ENCODE results near the gene B4GALT1.

B4GALT1 gene, protein sequence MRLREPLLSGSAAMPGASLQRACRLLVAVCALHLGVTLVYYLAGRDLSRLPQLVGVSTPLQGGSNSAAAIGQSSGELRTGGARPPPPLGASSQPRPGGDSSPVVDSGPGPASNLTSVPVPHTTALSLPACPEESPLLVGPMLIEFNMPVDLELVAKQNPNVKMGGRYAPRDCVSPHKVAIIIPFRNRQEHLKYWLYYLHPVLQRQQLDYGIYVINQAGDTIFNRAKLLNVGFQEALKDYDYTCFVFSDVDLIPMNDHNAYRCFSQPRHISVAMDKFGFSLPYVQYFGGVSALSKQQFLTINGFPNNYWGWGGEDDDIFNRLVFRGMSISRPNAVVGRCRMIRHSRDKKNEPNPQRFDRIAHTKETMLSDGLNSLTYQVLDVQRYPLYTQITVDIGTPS

DNA sequence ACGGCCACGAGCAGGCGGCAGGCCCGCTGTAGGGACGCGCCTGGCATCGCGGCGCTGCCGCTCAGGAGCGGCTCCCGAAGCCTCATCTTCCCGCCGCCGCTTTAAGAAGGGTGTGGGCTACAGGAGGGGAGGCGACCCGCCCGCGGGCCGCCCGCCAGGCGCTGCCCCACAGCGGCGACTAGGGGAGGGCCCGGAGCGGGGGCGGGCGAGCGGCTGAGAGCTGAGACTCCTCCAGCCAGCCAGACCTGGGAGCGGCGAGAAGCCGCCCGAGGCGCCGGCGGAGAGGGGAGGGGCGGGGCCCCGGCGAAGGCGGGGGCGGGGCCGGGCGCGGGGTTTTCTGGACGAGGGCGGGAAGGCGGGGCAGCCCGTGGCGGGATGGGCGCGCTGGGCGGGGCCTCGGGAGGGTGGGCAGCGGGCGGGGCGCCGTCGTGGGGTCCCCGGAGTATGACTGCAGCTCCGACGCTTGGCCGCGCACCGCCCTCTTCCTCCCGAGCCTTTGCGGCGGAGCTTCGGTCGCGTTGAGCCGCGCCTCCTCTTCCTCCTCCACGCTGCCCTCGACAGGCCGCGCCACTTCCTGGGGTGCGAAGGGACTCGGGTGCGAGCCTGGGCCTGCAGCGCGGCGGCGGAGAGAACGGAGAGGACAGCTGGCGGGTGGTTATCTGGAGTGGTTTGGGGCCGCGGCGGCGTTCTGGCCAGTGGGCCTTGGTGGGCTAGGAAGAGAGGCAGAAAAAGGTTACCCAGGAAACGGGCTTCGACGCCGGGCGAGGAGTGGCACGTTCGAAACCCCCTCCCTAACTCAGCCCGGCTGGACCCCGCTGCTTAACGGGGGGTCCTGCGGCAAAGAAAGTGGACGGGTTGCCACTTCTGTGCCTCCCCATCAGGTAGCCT is at the start of gene B4GALT1:
B4GALT1 (minus strand) TSS at position 253 of the 888 bp plus-strand sequence; CDS start at position 86, 167 bp downstream.
- peak; percentile 69 for DNase-seq

DNA sequence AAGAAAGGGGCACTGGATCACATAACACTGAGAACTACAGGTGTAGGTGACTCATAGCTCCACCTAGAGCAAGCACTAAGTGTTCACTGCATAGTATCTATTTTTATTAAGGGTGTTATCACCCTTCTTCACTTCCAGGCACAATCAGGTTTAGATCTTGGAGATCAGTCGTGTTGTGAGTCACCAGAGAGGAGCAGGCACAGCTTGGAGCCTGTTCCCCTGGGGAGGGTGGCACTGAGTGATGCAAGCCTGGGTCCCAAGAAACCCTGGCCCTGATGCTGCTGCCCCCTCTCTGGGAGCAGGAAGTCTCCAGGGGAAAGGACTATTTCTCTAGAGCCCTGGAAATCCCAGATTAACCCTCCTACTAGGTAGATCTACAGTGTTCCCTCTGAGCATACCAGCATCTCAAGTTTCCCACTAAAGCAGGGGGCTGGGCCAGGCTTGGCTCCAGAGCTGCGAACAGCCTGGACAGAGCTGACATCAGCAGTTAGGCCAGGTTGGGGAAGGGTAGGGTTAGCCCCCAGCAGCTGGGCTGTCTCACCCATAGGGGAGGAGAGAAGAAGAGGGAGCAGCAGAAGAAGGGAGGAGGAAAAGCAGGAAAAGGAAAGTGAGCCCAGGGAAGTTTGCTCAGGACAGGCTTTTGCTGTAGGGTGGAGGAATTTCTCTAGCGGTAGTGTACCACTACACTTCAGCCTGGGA is 44.7 kb upstream of the B4GALT1 start:
- no peak for DNase-seq

DNA sequence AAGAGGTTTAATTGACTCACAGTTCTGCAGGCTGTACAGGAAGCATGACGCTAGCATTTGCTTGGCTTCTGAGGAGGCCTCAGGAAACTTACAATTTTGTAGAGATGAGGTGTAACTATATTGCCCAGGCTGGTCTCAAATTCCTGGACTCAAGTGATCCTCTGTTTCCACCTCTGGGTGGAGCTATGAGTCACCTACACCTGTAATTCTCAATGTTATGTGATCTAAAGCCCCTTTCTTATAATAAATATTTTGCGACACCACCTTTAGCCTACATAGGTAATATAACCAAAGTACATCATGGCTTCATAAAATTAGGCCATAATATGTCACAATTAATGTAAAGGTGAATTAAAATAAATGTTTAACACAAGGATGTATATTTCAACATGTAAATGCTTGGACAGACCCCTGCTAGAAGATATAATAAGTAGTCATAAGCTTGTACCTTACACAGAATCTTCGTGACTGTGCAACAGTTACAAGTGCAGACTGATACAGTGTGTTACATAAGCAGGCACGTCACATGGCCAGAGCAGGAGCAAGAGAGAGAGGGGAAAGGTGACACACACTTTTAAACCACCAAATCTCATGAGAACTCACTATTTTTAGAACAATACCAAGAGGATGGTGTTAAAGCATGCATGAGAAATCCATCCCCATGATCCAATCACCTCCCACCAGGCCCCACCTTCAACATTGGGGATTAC is 43.0 kb upstream of the B4GALT1 start:
- no peak for DNase-seq

DNA sequence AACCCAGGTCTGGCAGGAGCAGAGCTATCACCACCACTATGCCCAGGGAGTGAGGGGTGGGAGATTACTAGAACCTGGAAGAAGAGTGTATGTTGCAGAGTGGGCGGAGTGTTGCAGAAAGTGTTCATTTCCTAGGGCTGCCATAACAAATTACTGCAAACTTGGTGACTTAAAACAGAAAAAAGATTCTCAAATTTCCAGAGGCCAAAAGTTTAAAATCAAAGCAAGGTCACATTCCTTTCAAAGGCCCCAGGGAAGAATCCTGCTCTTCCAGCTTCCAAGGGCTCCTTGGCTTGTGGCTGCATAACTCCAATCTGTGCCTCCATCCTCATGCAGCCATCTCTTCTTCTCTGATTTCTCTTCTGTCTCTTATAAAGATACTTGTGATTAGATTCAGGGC is 42.3 kb upstream of the B4GALT1 start:
- no peak for DNase-seq

DNA sequence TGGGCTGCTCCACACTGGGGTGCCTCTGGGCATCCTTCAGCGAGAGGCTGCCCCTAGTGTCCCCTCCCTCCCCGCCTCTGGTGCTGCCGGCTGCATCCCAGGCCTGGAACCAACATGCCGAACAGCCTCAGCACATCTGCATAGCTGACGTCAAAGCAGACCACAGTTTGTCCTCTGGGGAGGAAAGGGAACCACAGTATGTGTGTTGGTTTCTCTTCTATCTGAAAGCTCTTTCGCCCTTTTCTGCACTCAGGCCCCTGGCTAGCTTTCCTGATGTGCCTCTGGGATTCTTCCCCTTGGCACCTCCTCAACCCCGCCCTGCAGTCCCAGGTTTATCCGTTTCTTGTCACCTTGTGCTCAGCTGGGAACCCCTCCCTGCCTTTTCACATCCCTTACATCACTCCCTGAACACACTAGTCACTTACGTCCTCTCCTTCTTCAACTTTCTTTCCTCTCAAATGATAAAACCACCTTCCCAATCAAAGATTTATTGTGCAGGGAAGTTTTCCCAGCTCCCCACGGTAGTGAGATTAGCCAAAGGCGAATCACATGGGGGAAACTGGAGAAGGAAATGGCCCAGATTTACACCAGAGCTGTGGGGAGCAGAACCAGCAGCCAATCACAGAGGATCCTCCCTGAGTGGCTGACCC is 35.5 kb upstream of the B4GALT1 start:
- DNase-seq: no peak

DNA sequence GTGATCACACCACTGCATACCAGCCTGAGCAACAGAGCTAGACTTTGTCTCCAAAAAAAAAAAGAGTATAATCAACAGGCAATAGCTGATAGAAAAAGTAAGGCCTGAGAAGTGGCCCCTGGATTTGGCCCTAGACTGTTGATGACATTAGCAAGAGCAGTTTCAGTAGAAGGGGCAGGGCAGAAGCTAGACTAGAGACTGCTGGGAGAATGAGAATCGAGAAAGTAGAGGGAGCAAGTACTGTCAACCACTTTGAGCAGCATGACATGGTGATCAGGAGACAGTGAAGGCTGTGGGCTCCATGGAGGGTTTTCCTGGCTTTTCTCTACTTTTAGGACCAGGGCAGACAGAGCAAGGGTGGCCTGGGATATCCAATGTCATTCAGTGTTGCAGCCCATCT is 34.9 kb upstream of the B4GALT1 start:
- DNase-seq: no peak

DNA sequence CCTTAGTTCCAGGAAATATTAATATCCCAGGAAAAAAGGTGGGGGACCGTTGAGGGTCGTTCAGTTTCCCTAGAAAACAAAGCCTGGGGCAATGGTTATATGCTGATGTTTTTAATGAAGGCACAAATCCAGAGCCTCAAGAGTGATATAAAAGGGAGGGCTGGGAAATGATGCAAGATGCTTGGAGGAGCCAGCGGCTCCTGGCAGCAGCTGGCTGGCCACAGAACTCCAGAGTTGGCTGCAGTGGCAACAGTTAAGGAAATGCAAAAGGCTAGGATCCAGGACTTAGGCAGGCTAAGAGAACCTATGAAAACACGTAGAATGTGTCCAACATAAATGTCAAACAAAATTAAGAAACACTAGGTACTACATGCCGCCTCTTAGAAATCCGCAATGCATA is 31.0 kb upstream of the B4GALT1 start:
- no peak for DNase-seq

DNA sequence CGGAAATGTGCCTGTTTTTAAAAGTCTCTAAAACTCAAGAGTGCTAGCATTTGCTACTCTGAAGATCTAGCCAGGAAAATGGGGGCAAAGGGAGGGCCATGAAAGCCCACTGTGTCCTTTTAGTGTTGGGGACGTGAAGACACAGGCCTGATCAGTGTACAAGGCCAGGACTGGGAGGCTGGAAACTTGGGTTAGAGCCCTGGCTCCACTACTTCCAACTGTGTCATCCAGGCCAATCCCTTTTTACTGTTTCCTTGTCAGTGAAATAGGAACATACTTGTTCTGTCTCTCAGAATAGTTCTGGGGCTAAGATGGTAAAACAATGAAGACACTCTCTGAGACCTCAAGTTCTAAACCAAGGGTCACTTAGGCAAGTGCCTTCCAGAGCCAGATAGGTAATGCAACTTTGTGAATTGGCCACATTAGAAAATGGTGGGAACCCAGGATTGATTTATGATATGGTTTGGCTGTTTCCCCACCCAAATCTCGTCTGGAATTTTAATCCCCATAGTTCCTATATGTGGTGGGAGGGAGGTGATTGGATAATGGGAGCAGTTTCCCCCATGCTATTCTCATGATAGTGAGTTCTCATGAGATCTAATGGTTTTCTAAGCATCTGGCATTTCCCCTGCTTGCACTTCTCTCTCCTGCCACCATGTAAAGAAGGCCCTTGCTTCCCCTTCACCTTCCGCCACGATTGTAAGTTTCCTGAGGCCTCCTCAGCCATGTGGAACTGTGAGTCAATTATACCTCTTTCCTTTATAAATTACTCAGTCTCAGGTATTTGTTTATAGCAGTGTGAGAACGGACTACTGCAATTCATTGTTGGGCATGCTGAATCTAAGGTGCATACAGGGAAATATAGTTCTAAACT is 30.4 kb upstream of the B4GALT1 start:
- DNase-seq: no peak

DNA sequence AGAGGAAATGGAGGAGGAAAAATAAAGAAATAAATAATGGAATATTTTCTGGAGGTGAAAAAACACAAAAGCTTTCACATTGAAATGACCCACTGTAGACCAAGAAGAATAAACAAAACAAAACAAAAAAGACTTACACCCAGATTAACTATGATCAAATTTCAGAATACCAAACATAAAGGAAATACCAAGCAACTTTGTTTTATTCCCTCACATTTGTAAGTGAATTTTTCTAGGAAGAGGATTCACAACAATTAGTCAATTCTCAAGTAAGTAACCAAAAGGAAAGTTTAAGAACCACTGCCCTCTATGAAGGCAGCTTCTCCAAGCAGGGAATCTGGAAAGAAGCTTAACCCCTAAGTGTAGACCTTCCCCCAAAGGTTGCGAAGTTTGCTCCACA is 29.6 kb upstream of the B4GALT1 start:
- no peak for DNase-seq

DNA sequence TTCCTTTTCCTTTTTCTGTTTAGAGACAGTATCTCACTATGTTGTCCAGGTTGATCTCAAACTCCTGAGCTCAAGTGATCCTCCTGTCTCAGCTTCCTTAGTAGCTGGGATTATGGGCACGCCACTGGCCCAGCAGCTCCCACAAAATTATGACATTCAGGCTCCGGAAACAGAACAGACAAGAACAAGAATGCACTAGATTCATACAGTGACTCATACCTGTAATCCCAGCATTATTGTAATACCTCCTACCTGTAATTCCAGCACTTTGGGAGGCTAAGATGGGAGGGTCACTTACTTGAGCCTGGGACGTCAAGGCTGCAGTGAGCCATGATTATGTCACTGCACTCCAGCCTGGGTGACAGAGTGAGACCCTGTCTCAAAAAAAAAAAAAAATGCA is 26.7 kb upstream of the B4GALT1 start:
- DNase-seq: no peak

DNA sequence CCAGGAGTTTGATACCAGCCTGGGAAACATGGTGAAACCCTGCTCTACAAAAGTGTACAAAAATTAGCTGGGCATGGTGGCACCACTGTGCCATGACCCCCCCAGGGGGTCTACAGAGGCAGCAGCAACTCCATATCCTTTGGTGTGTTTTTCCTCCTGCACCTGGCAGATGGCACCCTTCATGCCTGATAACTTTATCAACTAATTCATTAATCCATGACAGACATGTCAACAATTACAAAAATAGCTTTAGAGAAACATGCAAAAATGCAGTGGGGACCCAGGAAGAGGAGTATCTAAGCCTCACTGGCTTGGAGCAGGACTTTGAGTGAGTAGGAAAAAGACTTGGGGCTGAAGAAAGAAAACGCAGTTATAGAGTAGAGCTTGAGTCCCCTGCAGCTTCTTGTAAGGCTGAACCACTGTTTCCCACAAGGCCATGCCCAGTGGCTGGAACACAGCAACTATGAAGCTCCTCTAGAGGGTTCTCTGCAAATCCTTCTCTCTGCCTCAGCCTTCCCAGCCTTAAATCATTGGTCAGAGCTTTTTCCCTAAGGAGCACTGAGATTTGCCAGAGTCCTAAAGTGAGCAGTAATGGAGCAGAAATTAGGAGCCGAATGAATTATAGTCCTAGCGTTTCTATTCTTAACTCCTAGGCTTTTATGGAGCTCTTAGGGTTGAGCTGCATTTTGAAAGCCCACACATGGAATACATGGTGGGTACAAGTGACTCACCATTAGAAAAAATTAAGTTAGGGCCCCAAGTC is 25.5 kb upstream of the B4GALT1 start:
- no peak for DNase-seq

DNA sequence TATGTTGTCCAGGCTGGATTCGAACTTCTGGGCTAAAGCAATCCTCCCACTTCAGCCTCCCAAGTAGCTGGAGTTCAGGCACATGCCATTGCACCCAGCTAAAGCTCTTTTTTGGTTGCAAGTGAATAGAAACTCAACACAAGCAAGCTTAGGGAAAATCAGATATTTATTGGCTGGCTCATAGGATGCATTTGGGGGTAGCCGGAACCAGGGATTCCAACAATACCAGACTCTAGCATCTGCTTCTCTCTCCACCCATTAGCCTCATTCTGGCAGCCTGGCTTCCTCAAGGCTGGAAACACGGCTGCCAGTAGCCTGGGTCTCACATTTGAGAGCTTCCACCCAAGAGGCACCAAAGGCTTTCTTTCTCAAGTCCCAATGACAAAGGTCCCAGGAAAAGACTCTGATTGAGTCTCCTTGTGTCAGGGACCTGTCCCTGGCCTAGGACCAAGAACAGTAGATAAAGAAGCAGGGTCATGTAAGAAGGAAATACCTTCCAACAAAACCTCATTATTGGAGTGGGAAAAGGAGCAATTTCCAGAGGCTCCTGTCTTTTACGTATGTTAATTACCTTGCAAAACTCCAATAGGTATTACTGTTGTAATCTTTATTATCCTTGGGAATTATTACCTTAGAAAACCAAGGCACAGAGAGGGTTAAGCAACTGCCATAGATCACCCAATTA is 23.0 kb upstream of the B4GALT1 start:
- no peak for DNase-seq

DNA sequence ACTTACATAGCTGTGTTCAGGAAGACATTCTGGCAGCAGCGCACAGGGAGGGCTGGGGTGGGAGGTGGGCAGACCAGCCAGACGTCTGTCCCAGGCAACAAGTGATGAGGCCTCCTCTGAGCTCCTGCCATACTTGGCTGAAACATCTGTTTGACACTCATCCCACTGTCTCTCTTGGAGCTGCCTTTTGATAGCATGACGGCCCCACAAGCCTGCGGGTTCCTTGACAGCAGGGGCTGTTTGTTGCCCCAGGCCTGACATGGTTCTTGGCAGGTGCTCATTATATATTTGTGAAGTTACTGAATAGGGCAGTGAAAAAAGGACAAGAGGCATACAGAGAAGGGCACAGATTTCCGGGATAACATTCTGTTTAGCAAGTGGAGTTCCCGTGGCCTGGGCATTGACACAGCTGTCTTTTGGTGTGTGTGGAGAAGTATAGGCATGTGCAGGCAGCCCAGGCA is 22.2 kb upstream of the B4GALT1 start:
- DNase-seq: no peak

DNA sequence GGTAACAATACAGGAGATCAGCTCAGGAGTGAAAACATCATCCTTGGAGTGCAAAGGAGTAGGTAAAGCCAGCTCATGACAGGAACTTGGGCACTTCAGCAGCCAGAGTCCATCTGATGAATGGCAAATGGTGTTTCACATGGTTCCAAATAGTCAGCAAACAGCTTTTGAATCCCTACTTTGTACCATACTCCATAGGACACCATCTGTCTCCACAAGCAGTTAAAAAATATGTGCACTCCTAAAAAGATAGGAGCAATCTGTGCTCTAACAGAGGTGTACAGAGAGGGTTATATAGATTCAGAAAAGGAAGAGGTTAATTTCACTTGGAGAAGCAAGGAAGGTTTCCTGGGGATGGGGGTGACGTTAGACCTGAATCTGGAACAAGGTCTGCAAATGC is 21.6 kb upstream of the B4GALT1 start:
- DNase-seq: no peak

DNA sequence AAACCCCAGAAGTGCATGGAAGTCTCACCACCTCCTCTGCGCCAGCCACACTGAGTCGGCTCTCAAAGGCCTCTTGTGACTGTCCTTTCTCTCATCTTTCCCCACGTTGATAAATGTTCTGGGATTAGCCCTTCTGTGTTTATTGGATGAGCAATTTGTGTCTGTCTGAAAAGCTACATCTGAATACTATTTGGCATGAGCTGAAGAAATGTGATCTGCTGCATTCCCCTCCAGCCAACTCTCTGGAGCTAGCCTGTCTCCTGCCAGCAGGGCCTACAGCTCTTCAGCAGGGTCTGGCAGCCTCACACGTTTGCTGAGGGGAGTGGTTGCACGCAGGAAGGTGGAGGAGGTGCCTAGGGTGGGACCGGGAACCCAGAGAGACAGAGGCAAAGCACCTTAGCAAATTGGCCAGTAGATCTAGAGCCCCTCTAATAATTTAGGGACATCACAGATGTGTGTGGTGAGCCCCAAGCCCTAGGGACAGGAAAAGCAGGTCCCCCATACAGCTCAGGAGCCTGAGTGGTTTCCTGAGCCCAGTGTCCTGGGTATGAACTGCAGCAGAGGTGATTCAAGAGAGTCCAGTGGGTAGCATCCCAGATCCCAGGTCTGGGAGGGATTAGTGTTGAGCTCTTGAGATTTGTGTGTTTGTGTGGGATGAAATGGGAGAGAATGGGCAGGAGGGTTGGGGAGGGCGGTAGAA is 20.5 kb upstream of the B4GALT1 start:
- no peak for DNase-seq

DNA sequence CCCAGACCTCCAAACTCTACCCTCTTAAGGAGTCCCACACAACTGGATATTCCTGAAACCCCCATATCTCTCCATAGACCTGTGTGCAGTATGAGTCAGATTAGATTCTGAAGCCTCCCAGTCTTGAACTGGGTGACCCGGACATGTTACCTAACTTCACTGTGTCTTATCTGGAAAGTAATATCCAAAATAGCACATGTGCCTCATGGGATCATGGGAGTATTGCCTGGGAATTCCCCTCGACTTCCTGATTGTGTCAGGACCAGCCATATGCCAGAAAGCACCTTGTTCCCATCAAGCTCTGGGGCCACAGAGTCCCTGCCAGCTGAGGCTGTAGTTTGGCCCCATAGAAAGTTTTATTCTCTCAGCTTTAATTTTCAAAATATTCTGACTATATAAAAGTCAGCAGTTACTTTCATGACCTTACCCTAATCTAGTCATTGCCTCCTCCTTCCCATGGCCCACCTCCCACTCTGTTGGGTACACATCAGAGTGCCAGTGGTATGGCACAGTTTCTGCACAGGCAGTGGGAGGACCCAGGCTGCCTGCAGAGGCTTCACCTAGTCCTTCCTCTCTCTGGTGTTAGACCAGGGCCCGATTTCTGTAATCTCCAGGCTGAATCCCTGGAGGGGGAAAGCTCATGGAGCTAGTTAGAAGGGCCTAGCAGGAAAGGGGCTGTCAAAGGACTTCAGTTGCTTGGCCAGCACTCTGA is 19.5 kb upstream of the B4GALT1 start:
- DNase-seq: no peak

DNA sequence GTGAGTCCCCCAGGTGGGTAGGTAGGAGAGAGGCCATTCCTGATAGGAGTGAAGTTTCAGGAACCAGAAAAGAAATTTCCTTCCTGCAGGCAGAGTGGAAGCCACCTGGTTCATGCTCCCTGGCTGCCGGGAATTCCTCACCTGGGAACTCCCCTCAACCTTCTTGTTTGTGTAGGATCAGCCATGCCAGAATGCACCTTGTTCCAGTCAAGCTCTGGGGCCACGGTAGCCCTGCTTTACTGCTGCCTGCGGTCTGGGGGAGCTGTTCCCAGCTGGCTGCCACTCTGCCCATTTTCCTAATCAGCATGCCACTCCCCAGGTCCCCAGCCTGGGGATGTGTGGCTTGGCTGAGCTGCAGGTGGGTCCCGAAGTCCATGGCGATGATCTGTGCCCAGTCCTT is 18.7 kb upstream of the B4GALT1 start:
- no peak for DNase-seq

DNA sequence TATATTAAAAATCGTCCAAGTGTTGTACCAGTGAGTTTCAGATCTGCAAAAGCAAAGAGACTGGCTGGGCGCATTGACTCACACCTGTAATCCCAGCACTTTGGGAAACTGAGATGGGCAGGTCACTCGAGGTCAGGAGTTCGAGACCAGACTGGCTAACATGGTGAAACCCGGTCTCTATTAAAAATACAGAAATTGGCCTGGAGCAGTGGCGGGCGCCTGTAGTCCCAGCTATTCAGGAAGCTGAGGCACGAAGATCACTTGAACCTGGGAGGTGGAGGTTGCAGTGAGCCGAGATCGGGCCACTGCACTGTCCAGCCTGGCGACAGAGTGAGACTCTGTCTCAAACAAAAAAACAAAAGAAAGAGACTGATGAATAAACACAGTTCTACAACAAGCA is 18.3 kb upstream of the B4GALT1 start:
- no peak for DNase-seq

Data from DMS153 (cell line).